ENCODE results near the gene CDCA8. TPM values are rescaled to one million over a fixed set of nuclear protein-coding genes. Genes with fewer than 3 reads are reported as not detected.

CDCA8 gene
- total and polyA plus RNA-seq, 2 of the 13 experiments (the other 11 are each of a cell fraction or from before 2014, with no cell fraction given): 24.1 to 38.6 TPM

- ChIA-PET CTCF (ENCODE audit: low intra/inter-chr PET ratio, low total read pairs) (no interaction called here), POLR2A (no interaction called here)
- FAIRE-seq: peak; percentile 74
- Histone ChIP-seq H3K36me3 (replicated peaks in 1 of 2; ENCODE audit: control insufficient read depth in 1 of 2, insufficient read depth in 2 of 2, low read length in 2 of 2) (no peaks in the 10 kb centered on the region), H3K9ac (ENCODE audit: insufficient read depth, low read depth, low read length) (no peak overlapping the region), H3K27me3 (ENCODE audit: control insufficient read depth in 1 of 2, insufficient read depth in 2 of 2, low read length in 2 of 2) (peaks cover 1 to 28% of the 10 kb centered on the region in 2 experiments; a peak in 4 of 5 replicates), H4K20me1 (ENCODE audit: insufficient read depth, low read length) (0 out of 2 replicates have a peak, but pooled peaks cover 4% of the 10 kb centered on the region), H3K4me2 (ENCODE audit: low read depth, low read length) (peak overlapping the region; percentile 61), H3K9me3 (ENCODE audit: low read length) (no peaks in the 10 kb centered on the region), H3K27ac (ENCODE audit: extremely low read length, insufficient read depth, low read length) (no peak overlapping the region), H2AFZ (ENCODE audit: low read length) (no peak overlapping the region), H3K4me3 (replicated peaks in 1 of 3; ENCODE audit: insufficient read depth in 1 of 3, low read depth in 2 of 3, low read length in 3 of 3) (peak overlapping the region in 1 of 3 experiments; percentile 40; a peak in 2 of 6 replicates), H3K4me1 (ENCODE audit: insufficient read depth, low read length) (peaks cover 36% of the 10 kb centered on the region), H3K79me2 (ENCODE audit: insufficient read depth, low read length) (no peaks in the 10 kb centered on the region)
- in situ Hi-C loops (cut with HindIII; ENCODE audit: extremely low pct_ligation_motif_present, low pct_unique_long_range_greater_than_20kb): no loop called here
- no TSS peak for BruUV-seq (replicated peaks)
- 5% methylated on average over 12 of the region's 14 CpGs for WGBS (ENCODE audit: low lambda C conversion rate)
- ATAC-seq: peak; percentile 54
- intact Hi-C loops (cut with micrococcal nuclease; ENCODE audit: unreplicated experiment): no loop called here
- peak; percentile 15 for DNase-seq (ENCODE audit: low spot score)
- no peak for TF ChIP-seq PREB (CRISPR knock-in tag; IDR thresholded peaks at IDR 0.05)
- TF ChIP-seq PATZ1 (CRISPR knock-in tag; IDR thresholded peaks at IDR 0.05): peak; percentile 89
- no peak for TF ChIP-seq ZNF562 (CRISPR knock-in tag; IDR thresholded peaks at IDR 0.05; ENCODE audit: borderline replicate concordance)
- TF ChIP-seq SP1 (IDR thresholded peaks at IDR 0.05): no peak
- no peak for TF ChIP-seq SP1 (CRISPR knock-in tag; IDR thresholded peaks at IDR 0.05)
- TF ChIP-seq SALL2 (CRISPR knock-in tag; IDR thresholded peaks at IDR 0.05): no peak
- peak; percentile 47 for TF ChIP-seq TEAD3 (CRISPR knock-in tag; optimal IDR thresholded peaks at IDR 0.05; ENCODE audit: borderline replicate concordance)
- no peak for TF ChIP-seq NR2F2 (IDR thresholded peaks at IDR 0.05; ENCODE audit: borderline replicate concordance, low read depth)
- TF ChIP-seq MAX (IDR thresholded peaks at IDR 0.05): no peak
- no peak for TF ChIP-seq ZNF10 (CRISPR knock-in tag; IDR thresholded peaks at IDR 0.05; ENCODE audit: borderline replicate concordance, low read depth)
- TF ChIP-seq FOXK2 (IDR thresholded peaks at IDR 0.05): no peak
- no peak for TF ChIP-seq FOXP4 (CRISPR knock-in tag; IDR thresholded peaks at IDR 0.05)
- peak; percentile 19; the same call in 1 of the 2 replicates for TF ChIP-seq MTA1 (CRISPR knock-in tag; IDR thresholded peaks at IDR 0.05; ENCODE audit: borderline replicate concordance)
- no peak for TF ChIP-seq SMYD3 (CRISPR knock-in tag; IDR thresholded peaks at IDR 0.05)
- TF ChIP-seq HMG20A (CRISPR knock-in tag; IDR thresholded peaks at IDR 0.05; ENCODE audit: borderline replicate concordance): no peak
- no peak for TF ChIP-seq REST (IDR thresholded peaks at IDR 0.05; ENCODE audit: borderline replicate concordance in 1 of 2, low read depth in 1 of 2, low read length in 2 of 2)
These were observed 34.5 kb upstream of the CDCA8 start for GRCh38 chr1:37657620-37658412.

Measured in HepG2 (cell line).